Stimulated activated CD4-positive, alpha-beta T cell treated with anti-CD3 and anti-CD28 coated beads, Interleukin-2, amount 100 ng/mL, for 24 hours (primary cell): ENCODE data around the gene DIS3L2.
"Not testable (repeated sequence)": the region's sequence is repeated elsewhere in the genome, so short reads cannot be mapped to it uniquely, and the experiment has no call there.

Experiments used
- DNase-seq, 2 donors: peaks; one replicate each; pipeline ENCODE4 v3.0.0-alpha.2; 2020

DIS3L2 gene

DNA sequence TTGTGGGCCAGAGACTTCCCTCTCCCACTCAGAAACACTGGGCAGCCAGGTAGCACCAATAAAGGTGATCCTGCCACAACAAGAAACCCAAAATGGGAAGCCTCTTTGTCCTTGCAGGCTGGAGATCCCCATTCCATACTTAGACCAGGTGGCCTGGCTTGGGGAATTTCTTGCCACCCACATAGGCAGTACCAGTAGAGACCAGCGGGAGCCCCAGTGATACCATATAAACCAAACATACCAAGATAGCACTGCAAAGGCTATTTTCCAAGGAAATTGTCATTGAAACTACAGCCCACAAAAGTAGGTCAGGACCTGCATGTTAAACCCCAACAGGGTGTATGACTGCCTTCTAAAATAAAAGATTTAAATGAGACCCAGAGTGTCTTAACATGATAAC lies 171.6 kb downstream of the DIS3L2 start:
- DNase-seq: no peak

DNA sequence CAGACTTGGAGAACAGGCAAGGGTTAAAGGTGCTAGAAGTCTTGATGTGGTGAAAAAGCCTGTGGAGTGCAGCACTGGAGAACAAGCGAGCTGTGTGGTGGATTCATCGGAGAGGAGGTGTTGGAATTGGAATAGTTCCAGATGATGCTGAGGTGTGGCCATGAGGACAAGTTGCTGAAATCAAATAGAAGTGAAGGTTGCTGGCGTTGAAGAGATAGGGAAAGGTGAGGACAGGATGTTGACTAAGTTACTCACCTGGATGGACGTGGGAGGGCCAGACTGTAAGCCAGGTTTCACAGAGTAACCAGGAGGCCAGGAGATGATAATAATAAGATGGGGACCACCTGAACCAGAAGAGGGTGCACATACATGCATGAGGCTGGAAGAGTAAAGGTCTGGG lies 173.4 kb downstream of the DIS3L2 start:
- no peak for DNase-seq

DNA sequence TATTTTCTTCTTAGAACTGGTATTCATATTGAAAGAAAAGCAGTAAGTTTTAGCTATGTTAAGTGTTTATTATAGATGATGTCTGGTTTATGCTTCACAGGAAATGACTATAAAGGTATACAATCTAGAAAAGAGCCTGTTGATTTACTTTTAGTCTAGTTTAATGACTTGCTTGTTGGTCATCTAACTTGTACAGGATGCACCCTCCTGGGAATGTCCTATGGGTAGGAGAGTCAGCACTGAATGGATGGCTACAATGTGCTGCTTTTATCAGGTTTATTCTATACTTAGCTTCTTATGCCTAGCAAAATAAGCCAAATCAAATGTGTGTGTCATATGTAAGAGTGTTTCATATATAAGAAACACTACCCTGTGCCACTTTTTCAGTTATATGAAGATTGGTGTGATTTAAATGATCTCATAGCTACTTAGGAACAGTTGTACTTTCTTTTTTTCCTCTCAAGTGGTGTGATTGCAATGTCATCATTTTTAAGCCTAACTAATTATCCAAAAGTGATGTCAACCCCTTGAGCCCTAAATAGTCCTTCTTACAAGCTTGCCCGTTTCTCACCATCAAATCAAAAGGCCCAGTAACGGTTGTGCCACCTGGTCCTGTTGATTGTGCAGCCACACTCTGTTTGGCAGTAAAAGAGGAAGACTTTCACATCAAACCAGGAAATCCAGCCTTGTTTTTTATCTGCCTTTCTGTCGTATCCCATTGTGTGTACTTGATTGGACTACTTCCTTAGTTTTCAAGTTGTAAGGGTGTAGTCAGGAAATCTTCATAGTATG lies 176.0 kb downstream of the DIS3L2 start:
- DNase-seq: no peak

DNA sequence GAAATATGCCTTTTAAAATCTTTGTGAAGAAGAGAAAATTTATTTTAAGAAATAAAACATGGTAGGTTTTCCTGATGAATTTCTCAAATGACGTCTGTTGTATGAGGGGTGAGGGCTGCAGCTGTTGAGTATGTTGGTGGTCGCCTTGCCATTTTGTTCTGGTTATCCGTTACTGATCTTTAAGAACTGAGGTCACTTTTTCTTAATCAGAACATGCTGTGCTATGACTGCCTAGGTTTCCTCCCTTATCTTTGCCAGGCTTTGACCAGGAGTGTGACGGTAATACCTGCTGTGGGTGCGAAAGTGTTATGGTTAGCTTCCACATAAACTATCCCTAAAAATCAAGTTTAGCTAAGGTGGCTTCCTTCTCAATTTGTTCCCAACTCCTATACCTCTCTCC lies 176.9 kb downstream of the DIS3L2 start:
- DNase-seq: no peak

DNA sequence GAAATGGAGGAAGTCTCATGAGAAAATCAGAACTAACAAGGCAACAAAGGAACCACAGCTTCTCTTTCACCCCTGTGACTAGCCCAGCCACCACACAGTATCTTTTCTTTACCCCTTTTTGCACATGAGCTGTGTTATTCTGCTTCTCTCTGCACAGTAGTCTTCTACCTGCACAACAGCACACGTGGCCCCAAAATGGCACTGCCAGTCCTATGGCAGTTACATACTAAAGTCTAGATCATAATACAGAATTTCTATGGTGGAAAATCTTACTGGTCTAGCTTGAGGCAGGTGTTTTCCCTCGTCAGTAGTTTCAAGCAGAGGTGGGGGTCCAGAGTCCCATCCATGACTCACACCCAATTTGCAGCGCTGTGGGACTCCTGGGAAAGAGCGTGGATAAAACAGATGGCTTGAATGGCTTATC lies 177.7 kb downstream of the DIS3L2 start:
- DNase-seq: no peak

DNA sequence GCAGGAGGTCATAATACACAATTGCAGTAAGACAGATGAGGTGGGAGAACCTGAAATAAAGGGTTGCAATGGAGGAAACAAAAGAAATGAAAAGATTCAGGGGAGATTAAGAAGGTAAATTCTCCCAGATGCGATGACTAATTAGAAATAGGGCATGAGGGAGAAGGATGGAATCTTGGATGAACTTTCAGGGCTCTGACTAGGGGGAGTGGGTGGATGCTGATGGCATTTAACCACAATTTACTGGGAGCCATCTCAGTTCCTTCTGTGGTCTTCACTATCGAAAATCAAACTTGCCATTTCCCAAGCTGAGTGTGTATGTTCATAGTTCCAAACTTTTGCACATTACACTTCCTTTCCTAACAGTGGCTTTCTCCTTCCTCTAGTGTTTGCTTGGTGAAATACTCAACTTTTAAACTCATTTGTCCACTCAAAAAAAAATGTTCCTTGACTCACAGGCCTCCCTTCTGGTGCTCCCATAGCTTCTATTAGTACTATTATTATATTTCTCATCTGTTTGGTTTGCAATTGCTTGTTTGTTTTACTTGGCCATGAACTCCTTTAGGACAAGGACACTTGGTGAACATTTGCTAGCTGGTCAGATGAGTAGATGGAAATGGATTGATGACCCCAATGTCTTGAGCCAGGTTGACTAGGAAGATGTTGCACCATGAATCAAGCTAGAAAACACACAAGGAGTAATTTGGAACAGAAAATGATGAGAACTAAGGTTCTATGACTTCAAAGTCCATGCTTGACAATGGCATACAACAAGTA lies 178.5 kb downstream of the DIS3L2 start:
- DNase-seq: no peak

DNA sequence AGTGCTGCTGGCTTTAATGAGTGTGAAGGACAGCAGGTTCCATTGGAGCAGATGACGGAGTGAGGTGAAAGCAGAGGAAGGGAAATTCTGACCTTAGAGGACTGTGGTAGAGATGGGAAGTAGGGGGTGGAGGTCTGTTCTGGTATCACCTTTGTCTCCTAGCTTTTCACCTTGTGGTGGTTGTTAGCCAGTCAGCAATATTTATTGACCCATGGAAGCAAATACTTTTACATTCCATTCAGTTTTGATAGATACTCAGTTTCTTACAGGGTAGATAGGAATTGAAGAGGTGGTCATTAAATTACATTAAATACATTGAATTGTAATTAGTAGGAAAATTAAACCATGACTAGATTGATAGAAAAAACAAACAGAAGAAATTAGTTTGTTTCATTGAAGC lies 180.1 kb downstream of the DIS3L2 start:
- DNase-seq: no peak

DNA sequence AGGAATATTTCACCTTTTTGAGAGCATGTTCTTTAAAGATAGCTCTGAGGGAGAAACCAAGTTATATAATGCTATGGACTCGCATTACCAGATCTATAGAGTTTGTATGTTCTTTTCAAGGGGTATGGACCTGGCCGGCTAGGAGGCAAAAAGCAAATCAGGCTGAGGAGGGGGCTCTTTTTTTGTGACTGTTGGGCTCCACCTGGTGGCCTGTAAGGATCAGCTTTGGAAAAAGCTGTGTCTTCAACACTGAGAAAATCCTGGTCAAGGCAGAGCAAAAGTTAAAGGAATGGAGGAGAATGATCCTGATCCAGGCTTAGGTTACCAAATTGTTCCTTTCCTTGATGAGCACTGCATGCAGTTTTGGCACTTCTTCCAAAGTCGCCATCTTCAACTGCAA lies 180.5 kb downstream of the DIS3L2 start:
- DNase-seq: peak; percentile 27 to 28

DNA sequence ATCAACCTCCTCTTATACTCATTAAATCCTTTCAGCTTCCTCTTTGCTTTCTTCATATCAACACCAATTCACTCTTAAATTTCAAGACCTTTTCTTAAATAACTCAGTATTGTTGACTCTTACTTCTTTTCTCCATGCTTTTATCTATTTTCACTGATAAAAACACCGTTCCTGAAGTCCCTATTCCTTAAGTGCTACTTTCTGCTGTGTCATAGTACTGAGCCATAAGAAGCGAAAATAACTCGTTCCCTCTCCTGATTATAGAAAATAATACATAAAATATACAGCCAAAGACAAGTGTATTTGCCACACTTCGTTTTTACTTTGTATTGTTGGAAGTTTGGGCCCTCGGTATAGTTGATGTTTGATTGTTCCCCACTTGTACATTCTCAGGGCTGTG lies 181.0 kb downstream of the DIS3L2 start:
- no peak for DNase-seq

DNA sequence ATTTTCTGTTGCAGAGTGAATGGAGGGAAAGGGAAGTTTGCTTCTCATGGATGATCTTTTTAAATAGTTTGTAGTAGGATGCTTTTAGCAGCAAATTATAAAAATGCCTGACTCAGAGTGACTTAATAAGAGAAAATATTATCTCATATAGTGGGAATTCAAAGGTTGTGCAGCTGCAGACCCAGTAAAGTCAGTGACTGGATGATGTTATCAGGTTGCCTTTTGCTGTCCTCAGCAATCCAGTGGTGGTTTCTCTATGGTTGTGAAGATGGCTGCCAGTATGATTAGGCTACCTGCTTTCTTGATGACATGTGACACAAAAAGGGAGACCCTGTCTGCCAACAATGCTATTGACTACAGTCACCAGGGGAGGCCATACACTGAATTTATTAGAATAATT lies 184.8 kb downstream of the DIS3L2 start:
- no peak for DNase-seq

DNA sequence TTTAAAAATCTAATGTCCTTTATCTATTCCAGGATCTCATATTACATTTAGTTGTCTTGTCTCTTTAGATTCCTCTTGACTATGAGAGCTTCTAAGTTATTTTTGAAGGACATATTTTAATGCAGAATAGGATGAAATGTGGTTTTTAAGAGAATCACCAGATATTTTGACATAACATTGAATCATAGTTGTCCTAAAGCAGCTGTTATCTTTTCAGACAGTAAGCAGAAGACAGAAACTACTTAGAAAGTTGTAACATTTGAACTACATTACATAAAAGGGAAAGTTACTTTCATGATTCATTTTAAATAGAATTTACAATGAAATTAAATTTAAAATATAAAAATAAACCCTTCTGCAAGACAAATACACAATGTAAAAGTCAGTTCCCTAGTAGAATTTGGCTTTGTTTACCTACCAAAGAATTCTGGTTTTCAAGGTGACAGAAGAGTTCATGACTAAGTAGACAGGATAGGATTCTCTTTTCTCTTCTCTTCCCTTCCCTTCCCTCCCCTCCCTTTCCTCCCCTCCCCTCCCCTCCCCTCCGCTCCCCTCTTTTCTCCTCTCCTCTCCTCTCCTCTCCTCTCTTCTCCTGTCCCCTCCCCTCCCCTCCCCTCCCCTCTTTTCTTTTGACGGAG lies 186.0 kb downstream of the DIS3L2 start:
- DNase-seq: no peak

DNA sequence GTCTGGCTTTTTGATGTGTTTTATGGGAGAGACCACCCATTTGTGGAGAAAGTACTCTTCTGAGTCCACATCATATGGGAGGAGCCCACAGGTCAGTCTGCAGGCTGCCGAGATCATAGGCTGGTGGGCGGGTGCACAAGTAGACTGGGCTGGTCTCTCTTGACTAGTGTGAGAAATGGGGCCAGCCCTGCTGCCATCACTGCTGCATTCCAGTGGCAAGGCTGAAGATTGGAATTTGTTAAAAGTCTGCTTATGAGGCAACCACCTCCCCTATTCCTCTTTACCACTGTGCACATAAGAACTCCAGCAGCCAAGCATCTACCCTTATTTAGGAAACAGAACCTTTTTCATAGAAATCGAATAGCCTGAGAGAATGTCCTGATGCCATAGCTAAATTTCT lies 200.7 kb downstream of the DIS3L2 start:
- DNase-seq: no peak

DNA sequence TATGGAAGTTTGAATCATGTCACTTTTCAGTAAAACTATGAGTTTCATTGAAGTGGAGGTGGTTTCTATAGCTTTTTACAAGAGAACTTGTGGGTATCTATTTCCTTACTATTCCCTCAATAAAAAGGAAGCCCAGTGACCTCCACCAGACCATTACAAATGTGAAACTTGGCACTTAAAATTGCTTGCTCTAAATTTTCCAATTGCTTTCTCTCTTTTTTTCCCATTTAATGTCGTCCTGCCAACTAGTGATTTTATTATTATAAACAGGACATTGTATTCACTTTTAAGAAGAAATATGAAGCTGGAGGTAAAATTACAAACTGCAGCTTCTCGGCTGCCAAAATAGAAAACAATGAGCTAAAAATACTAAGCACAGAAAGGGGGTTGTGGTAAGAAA lies 208.9 kb downstream of the DIS3L2 start:
- no peak for DNase-seq

DNA sequence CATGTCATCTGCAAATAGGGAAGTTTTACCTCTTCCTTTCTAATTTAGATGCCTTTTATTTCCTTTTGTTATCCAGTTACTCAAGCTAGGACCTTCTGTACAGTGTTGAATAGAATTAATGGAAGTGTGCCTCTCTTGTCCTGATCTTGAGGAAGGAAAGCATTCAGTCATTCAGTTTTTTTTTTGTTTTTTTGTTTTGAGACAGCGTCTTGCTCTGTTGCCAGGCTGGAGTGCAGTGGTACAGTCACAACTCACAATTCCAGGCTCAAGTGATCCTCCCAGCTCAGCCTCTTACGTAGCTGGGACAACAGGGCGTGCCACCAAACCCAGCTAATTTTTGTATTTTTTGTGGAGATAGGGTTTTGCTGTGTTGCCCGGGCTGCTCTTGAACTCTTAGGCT lies 213.1 kb downstream of the DIS3L2 start:
- DNase-seq: no peak

DNA sequence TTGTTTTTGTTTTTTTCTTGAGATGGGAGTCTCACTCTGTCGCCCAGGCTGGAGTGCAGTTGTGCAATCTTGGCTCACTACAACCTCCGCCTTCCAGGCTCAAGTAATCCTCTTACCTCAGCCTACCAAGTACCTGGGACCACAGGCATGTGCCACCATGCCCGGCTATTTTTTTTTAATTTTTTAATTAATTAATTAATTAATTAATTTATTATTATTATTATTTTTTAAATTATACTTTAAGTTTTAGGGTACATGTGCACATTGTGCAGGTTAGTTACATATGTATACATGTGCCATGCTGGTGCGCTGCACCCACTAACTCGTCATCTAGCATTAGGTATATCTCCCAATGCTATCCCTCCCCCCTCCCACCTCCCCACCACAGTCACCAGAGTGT lies 215.1 kb downstream of the DIS3L2 start:
- not testable (repeated sequence) for DNase-seq

DNA sequence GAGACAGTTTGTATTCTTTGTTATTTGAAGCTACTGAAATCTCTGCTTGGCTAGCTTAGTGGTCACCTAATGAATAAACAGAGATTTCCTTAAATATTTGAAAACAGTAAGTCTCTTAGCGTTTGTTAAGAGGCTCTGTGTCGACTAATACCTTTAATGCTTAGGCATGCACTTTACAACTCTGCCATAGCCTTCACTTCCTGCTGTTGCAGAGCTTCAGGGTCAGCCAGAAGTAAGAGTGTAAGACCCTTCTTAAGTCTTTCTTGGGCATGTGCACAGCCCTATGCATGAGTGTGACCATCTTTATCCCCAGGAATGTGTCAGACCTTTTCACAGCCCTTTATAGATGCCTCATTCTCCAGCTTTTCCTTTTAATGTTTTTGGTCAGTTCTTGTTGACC lies 221.8 kb downstream of the DIS3L2 start:
- DNase-seq: no peak

DNA sequence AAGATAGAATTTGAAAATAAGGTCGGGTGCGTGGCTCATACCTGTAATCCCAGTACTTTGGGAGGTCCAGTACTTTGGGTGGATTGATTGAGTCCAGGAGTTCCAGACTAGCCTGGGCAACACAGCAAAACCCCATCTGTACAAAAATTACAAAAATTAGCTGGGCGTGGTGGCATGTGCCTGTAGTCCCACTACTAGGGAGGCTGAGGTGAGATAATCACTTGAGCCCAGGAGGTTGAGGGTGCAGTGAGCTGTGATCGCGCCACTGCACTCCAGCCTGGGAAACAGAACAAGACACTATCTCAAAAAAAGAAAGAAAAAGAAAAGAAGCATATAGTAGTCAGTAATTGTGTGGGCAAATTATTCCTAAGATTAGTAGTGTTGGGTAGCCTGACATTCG lies 222.8 kb downstream of the DIS3L2 start:
- no peak for DNase-seq

DNA sequence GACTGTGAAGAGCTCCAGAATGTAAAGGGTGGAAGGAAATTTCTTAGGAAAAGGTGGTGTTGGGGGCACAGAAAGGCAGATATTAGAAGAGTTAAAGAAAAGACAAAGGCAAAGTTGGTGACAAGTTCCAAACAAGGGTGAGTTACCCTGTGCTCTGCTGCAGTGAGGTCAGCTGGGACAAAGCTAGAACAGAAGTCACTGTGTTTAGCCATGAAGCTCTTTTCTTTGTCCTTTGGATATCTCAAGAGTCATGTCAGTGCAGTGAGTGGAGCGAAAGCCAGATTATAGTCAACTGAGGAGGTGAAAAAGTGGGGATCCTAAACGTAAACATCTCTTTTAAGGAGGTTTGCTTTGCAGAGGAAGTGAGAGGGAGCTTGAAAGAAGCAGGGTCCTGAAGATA lies 229.3 kb downstream of the DIS3L2 start:
- DNase-seq: no peak

DNA sequence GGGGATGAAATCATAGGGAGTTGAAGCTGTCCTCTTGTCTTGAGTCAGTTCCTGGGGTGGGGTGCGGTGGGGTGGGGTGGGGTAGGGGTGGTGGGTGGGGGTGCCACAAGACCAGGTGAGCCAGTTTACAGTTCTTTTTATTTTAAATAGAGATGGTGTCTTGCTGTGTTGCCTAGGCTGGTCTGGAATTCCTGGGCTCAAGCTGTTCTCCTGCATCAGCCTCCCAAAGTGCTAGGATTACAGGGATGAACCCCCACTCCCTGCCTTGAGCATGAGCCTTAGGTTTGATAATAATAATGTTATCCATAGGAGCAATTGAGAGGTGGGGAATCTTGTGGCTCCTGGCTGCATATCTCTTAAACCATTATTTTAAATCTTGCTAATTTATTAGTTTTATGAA lies 234.0 kb downstream of the DIS3L2 start:
- DNase-seq: no peak

DNA sequence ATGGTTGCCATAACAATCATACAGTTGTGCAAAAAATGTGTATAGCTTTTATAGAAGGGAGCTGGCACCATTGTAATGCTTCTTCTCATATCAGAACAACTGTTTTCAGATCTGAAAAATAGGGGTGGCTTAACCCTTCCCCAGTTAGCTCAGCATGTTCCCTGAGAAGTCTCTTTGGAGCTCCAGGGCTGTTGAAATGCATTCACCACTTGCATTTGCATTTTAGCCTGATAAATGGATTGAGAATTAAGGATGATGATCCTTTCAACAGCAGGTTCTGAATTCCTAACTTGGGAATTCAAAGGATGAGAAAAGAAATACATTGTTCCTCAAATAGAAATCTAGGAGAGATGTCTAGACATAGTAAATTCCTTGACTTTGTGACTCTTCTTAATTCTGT lies 235.3 kb downstream of the DIS3L2 start:
- no peak for DNase-seq

DNA sequence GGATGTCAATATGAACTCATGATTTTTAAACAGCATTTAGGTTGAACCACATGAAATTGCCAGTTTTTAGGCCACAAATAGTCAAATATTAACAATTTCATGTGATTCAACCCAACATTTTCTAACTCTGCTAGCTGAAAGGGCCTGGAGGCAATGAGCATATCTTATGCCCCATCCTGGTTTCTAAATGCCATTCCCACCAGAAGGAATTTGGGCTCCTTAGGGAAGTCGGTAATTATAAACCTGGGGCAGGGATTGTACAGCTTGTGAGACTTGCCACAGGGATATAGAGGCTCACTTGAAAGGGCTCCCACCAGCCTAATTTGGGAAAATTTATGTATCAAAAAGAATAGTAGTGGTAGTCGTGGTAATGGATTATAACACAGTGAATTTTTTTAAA lies 238.7 kb downstream of the DIS3L2 start:
- DNase-seq: no peak

DNA sequence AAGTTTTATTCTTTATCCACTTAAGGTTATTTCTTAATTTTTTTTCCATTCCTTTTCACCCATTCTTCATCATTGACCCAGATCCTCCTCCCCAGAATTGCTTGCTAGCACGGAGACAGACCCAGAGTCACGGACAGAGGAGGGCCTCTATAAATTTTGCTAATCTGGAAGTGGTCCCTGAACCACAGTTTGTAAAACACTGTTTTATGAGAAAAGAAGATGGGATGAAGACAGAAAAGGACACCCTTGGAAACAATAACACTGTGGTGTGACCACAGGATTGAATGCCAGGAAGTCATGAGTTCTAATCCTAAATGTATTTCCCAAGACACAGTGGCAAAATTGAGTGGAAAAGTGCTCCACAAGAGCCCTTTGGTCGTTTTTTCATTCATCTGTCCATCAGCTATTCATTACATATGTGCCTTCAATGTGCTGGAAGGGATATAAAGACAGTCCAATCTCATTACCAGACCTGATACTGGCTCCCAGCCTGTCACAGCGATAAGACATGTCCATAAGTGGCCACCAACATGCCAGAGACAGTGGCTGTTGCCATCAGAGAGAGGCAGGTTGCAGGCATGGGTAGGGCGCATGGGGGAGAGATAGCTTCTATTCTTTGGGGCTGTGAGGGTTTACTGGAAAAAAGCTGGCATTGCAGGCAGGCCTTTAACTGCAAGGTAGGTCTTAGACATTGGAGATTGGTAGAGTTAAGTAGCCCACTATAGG lies 241.8 kb downstream of the DIS3L2 start:
- no peak for DNase-seq

DNA sequence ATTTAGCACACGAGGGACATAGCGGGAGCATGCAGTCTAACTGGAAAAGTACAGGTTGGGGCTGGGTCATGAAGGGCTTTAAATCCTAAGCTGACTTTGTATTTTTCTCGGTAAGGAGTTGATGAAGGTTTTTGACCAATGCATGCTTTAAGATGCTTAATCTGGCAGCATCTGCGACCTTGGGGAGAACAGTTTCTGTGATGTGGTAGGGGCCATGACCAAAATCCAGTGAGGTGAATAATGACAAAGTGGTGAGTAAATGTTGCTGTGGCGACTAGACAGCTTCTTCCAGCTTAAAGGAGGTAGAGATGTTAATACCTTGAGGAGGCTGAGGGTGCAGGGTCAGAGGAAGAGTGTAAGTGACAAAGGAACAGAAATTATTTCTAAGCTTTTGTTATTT lies 242.4 kb downstream of the DIS3L2 start:
- DNase-seq: no peak
